Trophoblast cell (in vitro differentiated cells and primary cell): ENCODE data around the gene SLC7A6OS.
A peak's percentile ranks its signal among the peaks of the same experiment; 100 is the strongest.

ENCODE experiments used
- DNase-seq, 2 donors: peaks; one replicate each; pipeline ENCODE4 v3.0.0-alpha.2; 2016
- H2AFZ ChIP-seq: 2 replicates; pipeline ENCODE4 v1.6.1; 2013; ENCODE audit warnings: low read length, moderate library complexity, mild to moderate bottlenecking; ENCODE audit not compliant: insufficient read depth, poor library complexity
- H2AK5ac ChIP-seq: 2 replicates; pipeline ENCODE4 v1.6.1; 2013; ENCODE audit warnings: mild to moderate bottlenecking, low read length
- H2BK120ac ChIP-seq: 2 replicates; pipeline ENCODE4 v1.6.1; 2013; ENCODE audit warnings: low read length, mild to moderate bottlenecking, moderate library complexity; ENCODE audit not compliant: insufficient read depth, poor library complexity
- H2BK12ac ChIP-seq: 2 replicates; pipeline ENCODE4 v1.6.1; 2013; ENCODE audit warnings: mild to moderate bottlenecking, low read length, moderate library complexity
- H2BK5ac ChIP-seq: 2 replicates; pipeline ENCODE4 v1.6.1; 2013; ENCODE audit warnings: low read length, low read depth, moderate library complexity, mild to moderate bottlenecking; ENCODE audit not compliant: poor library complexity
- H3K14ac ChIP-seq: 2 replicates; pipeline ENCODE4 v1.6.1; 2013; ENCODE audit warnings: mild to moderate bottlenecking, low read length
- H3K18ac ChIP-seq: 2 replicates; pipeline ENCODE4 v1.6.1; 2013; ENCODE audit warnings: mild to moderate bottlenecking, low read length
- H3K23ac ChIP-seq: 2 replicates; pipeline ENCODE4 v1.6.1; 2013; ENCODE audit warnings: low read length
- H3K27ac ChIP-seq: 2 replicates; pipeline ENCODE4 v1.5.1; 2013; ENCODE audit warnings: low read depth, mild to moderate bottlenecking, inconsistent platforms, low read length, moderate library complexity
- H3K27me3 ChIP-seq: 2 replicates; pipeline ENCODE4 v1.6.1; 2013; ENCODE audit warnings: inconsistent platforms, mild to moderate bottlenecking, low read length, moderate library complexity; ENCODE audit not compliant: insufficient read depth
- H3K36me3 ChIP-seq, 2 experiments: 1 replicate in 1 of 2; 2 replicates in 1 of 2; pipeline ENCODE4 v1.6.1; 2013; ENCODE audit warnings: low read length in 2 of 2, mild to moderate bottlenecking in 2 of 2, moderate library complexity in 1 of 2; ENCODE audit not compliant: insufficient read depth in 2 of 2, control insufficient read depth in 1 of 2
- H3K4ac ChIP-seq: 2 replicates; pipeline ENCODE4 v1.6.1; 2013; ENCODE audit warnings: low read depth, mild to moderate bottlenecking, low read length, moderate library complexity
- H3K4me1 ChIP-seq, 2 experiments: 1 replicate in 1 of 2; 2 replicates in 1 of 2; pipeline ENCODE4 v1.6.1; 2013; ENCODE audit warnings: low read length in 2 of 2, mild to moderate bottlenecking in 2 of 2, moderate library complexity in 1 of 2; ENCODE audit not compliant: insufficient read depth in 2 of 2, control insufficient read depth in 1 of 2
- H3K4me2 ChIP-seq: 2 replicates; pipeline ENCODE4 v1.6.1; 2013; ENCODE audit warnings: inconsistent platforms, mild to moderate bottlenecking, low read length, moderate library complexity
- H3K4me3 ChIP-seq: 2 replicates; pipeline ENCODE4 v1.5.1; 2013; ENCODE audit warnings: mild to moderate bottlenecking, low read depth, low read length, inconsistent platforms
- H3K79me1 ChIP-seq: one replicate; pipeline ENCODE4 v1.6.1; 2013; ENCODE audit warnings: low read length
- H3K79me2 ChIP-seq: 2 replicates; pipeline ENCODE4 v1.6.1; 2013; ENCODE audit warnings: low read length, mild to moderate bottlenecking; ENCODE audit not compliant: control insufficient read depth, insufficient read depth, poor library complexity
- H3K9ac ChIP-seq: 2 replicates; pipeline ENCODE4 v1.6.1; 2013; ENCODE audit warnings: mild to moderate bottlenecking, low read length
- H3K9me3 ChIP-seq: 2 replicates; pipeline ENCODE4 v1.6.1; 2013; ENCODE audit warnings: low read depth, mild to moderate bottlenecking, control low read depth, inconsistent platforms, low read length; ENCODE audit not compliant: insufficient read depth
- H4K12ac ChIP-seq: 2 replicates; pipeline ENCODE4 v1.6.1; 2013; ENCODE audit warnings: low read depth, mild to moderate bottlenecking, low read length, moderate library complexity
- H4K8ac ChIP-seq: 2 replicates; pipeline ENCODE4 v1.6.1; 2013; ENCODE audit warnings: low read depth, mild to moderate bottlenecking, low read length, moderate library complexity
- H4K91ac ChIP-seq: one replicate; pipeline ENCODE4 v1.6.1; 2013; ENCODE audit warnings: low read depth, mild to moderate bottlenecking, low read length, moderate library complexity
- WGBS: extraction: QIAGEN DNeasy Blood & Tissue Kit; methylation state at CpG from one replicate; pipeline ENCODE4 v1.1.7; 2013; ENCODE audit warnings: missing lambda C conversion rate; ENCODE audit not compliant: insufficient read length, insufficient coverage; ENCODE audit errors: extremely low coverage; 5-methylcytosine and 5-hydroxymethylcytosine counted together

Gene SLC7A6OS

DNA sequence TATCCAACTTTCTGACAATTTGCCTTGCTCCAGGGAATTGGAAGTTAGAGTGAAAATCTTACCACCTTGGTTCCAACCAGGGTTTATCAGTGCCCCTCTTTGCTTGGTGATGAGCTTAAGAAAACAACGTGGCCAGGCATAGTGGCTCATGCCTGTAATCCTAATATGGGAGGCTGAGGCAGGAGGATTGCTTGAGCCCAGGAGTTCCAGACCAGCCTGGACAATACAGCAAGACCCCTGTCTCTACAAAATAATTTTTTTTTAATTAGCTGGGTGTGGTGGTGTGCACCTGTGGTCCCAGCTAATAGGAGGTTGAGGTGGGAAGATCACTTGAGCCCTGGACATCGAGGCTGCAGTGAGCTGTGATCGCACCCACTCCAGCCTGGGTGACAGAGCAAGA, 25.1 kb downstream of the SLC7A6OS start:
- WGBS: no CpG with 5 or more reads among the region's 3 CpGs
- H3K4ac ChIP-seq: no peak overlapping the region

DNA sequence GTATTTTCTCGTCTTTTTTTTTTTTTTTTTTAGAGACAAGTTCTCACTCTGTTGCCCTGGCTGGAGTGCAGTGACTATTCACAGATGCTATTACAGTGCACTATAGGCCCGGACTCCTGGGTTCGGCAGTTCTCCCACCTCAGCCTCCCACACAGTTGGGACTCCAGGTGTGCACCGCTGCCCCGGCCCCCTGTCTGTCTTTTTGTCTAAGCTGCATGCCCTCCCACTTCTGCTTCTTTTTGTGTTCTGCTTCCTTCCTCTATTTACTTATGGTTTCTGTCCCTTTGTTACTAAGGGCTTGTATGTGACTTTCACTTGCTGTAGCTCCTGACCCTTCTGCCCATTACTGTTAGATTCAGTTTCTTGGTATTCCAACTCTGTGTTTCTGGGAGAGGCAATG, 25.9 kb downstream of the SLC7A6OS start:
- Histone ChIP-seq H3K14ac (no peak overlapping the region), H3K27me3 (no peaks in the 10 kb centered on the region), H3K4me1 (peaks cover 9 to 10% of the 10 kb centered on the region in 2 experiments), H3K18ac (no peak overlapping the region), H3K9me3 (peaks cover 2% of the 10 kb centered on the region), H3K79me2 (no peaks in the 10 kb centered on the region), H3K27ac (no peak overlapping the region), H2BK12ac (no peak overlapping the region), H3K23ac (no peak overlapping the region), H2BK5ac (no peak overlapping the region), H3K79me1 (no peaks in the 10 kb centered on the region), H3K36me3 (peaks cover 14 to 46% of the 10 kb centered on the region in 2 experiments), H2AK5ac (no peak overlapping the region), H2BK120ac (no peak overlapping the region), H3K9ac (no peak overlapping the region), H4K91ac (no peak overlapping the region), H2AFZ (no peak overlapping the region), H4K12ac (no peak overlapping the region), H3K4me2 (no peak overlapping the region), H3K4ac (no peak overlapping the region), H4K8ac (no peak overlapping the region), H3K4me3 (no peak overlapping the region)
- DNase-seq: no peak
- no CpG with 5 or more reads among the region's 5 CpGs for WGBS

More for the DNA sequence above, 25.1 kb downstream of the SLC7A6OS start:
- H3K9ac ChIP-seq: no peak overlapping the region
- no peak overlapping the region for H4K8ac ChIP-seq
- no peak overlapping the region for H2BK5ac ChIP-seq
- no peak overlapping the region for H4K91ac ChIP-seq
- no peak overlapping the region for H3K4me2 ChIP-seq
- H3K27me3 ChIP-seq: no peaks in the 10 kb centered on the region
- H3K79me2 ChIP-seq: no peaks in the 10 kb centered on the region
- no peaks in the 10 kb centered on the region for H3K79me1 ChIP-seq
- no peak overlapping the region for H3K4me3 ChIP-seq
- H3K36me3 ChIP-seq: peaks cover 19 to 48% of the 10 kb centered on the region in 2 experiments
- DNase-seq: no peak
- H3K27ac ChIP-seq: no peak overlapping the region
- H3K4me1 ChIP-seq: peaks cover 5 to 6% of the 10 kb centered on the region in 2 experiments
- H3K14ac ChIP-seq: no peak overlapping the region
- H4K12ac ChIP-seq: no peak overlapping the region
- H3K9me3 ChIP-seq: peaks cover 2% of the 10 kb centered on the region
- no peak overlapping the region for H2AFZ ChIP-seq
- H3K18ac ChIP-seq: no peak overlapping the region
- no peak overlapping the region for H3K23ac ChIP-seq
- H2BK120ac ChIP-seq: no peak overlapping the region
- no peak overlapping the region for H2BK12ac ChIP-seq
- no peak overlapping the region for H2AK5ac ChIP-seq

DNA sequence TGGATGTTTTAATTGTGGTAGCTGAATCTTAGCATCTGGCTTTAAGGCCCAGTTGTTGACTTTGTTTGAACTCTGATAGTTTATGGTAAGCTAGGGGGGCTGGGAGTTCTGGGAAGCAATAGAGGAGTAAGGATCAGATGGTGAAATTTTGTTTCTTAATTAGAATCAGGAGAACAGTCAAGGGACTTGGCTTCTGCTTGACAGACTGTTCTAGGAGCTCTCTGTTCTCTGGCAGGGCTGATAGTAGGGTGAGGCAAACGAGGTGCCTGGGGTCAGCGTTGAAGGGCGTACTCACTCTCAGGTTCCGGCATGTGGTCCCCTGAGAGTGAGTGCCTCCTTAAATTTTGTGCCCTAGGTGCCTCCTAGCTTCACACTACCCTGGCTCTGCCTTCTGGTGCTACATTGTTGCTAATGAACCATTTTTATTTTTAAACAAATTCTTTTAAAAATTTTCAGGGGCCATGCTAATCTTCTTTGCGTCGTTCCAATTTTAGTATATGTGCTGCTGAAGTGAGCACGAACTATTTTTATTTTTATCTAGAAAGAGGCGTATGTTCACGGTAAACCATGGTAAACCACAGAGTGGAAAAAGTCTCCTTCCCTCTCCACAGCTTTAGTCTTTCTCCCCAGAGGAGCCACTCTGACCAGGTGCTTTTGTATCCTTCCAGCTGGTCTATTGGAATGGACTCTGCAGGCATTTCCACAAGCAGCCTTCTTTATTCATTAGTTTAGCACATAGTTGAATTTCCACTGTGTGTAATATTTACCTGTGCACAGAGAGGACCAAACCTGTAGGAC, 26.7 kb downstream of the SLC7A6OS start:
- Histone ChIP-seq H3K14ac (no peak overlapping the region), H3K9me3 (peaks cover 2% of the 10 kb centered on the region), H3K27ac (no peak overlapping the region), H2AFZ (no peak overlapping the region), H4K8ac (no peak overlapping the region), H3K9ac (no peak overlapping the region), H2BK12ac (no peak overlapping the region), H3K4me1 (peaks cover 12 to 13% of the 10 kb centered on the region in 2 experiments), H3K79me1 (no peaks in the 10 kb centered on the region), H3K18ac (no peak overlapping the region), H3K4me2 (no peak overlapping the region), H4K12ac (no peak overlapping the region), H2AK5ac (no peak overlapping the region), H3K23ac (no peak overlapping the region), H2BK5ac (no peak overlapping the region), H2BK120ac (no peak overlapping the region), H3K27me3 (no peaks in the 10 kb centered on the region), H3K79me2 (no peaks in the 10 kb centered on the region), H3K4me3 (no peak overlapping the region), H4K91ac (no peak overlapping the region), H3K36me3 (peaks cover 12 to 48% of the 10 kb centered on the region in 2 experiments), H3K4ac (no peak overlapping the region)
- no peak for DNase-seq
- WGBS: no CpG with 5 or more reads among the region's 9 CpGs

DNA sequence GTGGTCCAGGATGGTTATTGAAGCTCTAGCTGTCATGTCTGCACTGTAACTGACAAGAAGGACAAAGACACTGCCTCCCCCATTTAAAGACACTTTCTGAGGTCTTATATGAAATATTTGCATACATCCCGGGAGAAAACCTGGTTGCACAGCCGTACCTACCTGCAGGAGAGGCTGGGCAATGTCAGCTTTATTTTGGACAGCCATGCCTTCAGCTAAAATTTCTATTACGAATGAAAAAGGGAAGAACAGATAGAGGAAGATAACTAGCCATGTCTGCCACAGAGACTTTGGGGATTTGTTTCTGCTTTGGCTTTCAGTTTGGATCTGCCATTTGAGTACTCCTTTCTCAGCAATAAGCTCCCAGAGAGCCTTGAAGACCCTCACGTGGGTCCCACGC, 27.4 kb downstream of the SLC7A6OS start:
- peaks cover 12 to 46% of the 10 kb centered on the region in 2 experiments for H3K36me3 ChIP-seq
- no peak overlapping the region for H2BK12ac ChIP-seq
- H4K12ac ChIP-seq: no peak overlapping the region
- H3K27ac ChIP-seq: no peak overlapping the region
- no peak overlapping the region for H4K91ac ChIP-seq
- H3K79me1 ChIP-seq: no peaks in the 10 kb centered on the region
- H3K23ac ChIP-seq: no peak overlapping the region
- no peak overlapping the region for H3K9ac ChIP-seq
- peaks cover 2% of the 10 kb centered on the region for H3K9me3 ChIP-seq
- H4K8ac ChIP-seq: no peak overlapping the region
- H2BK120ac ChIP-seq: no peak overlapping the region
- H3K4me1 ChIP-seq: peaks cover 12 to 13% of the 10 kb centered on the region in 2 experiments
- peak overlapping the region; percentile 51 for H3K4me3 ChIP-seq
- H3K18ac ChIP-seq: no peak overlapping the region
- no peak overlapping the region for H2AK5ac ChIP-seq
- no CpG with 5 or more reads among the region's 5 CpGs for WGBS
- no peaks in the 10 kb centered on the region for H3K79me2 ChIP-seq
- no peak overlapping the region for H2BK5ac ChIP-seq
- no peak overlapping the region for H3K14ac ChIP-seq
- H3K4me2 ChIP-seq: no peak overlapping the region
- DNase-seq: no peak
- H3K27me3 ChIP-seq: no peaks in the 10 kb centered on the region
- H2AFZ ChIP-seq: no peak overlapping the region
- no peak overlapping the region for H3K4ac ChIP-seq
